GM19043 (cell line): Measurements from ENCODE around the gene PNRC2.
A peak's percentile ranks its signal among the peaks of the same experiment; 100 is the strongest.

Source experiments
- ATAC-seq: cut with Tn5 transposase; IDR thresholded peaks from one replicate; pipeline ENCODE4 v1.9.1; 2021; ENCODE audit warnings: low read depth; ENCODE audit not compliant: unreplicated experiment

PNRC2 gene, protein sequence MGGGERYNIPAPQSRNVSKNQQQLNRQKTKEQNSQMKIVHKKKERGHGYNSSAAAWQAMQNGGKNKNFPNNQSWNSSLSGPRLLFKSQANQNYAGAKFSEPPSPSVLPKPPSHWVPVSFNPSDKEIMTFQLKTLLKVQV

DNA sequence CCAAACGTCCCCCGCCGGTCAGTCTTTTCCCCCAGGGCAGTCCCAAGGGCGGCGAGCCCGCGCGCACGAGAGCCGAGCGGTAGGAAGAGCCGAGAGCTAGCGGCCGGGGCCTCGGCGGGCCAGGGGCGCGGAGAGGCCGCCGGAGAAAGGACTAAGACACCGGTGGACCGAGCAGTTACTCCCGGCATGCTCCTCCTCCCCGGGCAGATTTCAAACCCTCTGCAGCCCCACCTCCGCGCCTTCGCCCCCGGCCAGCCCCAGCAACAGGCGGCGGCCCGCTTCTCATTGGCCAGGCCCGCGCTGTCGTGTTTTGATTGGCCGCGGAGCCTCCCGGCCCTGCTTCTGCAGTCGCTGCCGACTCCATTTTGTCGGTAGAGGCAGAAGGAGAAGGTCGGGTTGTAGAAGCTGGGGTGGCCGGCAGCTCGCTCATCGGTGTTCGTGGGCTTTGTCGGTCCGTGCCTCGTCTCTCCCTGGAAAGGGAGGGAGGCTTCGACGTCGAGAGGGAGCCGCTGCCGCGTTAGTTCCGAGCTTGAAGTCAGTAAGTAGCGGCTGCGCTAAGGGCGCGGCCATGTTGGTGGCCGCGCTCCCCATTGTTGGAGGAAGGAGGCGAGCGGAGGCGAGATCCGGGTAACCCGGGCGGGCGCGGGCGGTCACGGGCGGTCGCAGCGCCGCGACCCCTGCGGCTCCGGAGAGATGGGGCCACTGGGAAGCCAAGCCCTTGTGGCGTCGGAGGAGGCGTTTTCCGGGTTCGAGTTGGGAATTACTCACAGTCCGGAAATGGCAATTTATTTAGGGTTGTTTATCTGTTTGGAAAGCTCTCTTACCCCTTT lies at the start of gene PNRC2:
Gene PNRC2, plus strand, starts transcription at position 368 of the 830 bp plus-strand sequence. CDS start 1,630 bp downstream, outside the sequence.
- ATAC-seq = peak; percentile 70

DNA sequence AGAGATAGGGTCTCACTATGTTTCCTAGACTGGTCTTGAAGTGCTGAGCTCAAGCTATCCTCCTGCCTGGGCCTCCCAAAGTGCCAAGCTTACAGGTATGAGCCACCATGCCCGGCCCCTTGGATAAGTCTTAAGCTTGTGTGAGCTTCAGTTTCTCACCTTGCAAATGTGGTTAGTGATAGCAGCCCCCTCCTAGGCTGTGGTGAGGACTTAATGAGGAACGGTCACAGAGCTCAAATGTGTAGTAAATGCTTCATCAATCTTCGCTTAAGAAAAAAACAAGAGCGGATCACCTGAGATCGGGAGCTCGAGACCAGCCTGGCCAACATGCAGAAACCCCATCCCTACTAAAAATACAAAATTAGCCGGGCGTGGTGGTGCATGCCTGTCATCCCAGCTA lies 49.5 kb upstream of the PNRC2 start:
- no peak for ATAC-seq

DNA sequence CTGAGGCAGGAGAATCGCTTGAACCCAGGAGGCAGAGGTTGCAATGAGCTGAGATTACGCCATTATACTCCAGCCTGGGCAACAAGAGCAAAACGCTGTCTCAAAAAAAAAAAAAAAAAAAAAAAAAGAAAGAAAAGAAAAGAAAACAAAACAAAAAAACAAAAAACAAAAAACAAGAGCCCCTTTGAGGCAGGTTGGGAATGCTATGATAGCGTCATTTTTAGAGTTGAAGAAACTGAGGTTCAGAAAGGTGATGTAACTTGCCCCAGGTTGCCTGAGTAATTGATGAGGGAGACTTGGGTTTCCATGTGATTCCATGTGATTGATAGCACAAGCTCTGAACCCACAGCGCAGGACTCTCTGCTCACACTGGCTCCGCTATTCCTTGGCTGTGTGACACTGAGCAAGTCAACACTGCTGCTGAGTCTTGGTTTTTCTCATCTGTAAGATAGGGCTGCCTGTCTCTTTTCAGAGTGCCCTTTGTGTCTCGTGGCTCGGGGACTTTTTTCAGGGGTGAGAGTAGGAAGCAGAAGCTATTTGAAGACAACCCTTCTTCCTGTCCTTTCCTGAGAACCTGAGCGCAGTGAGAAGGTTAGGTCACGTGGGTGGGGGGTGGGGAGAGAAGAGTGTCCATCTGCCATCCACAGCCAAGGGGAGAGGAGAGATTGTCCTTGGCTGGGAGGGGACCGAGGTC lies 48.9 kb upstream of the PNRC2 start:
- ATAC-seq = no peak

DNA sequence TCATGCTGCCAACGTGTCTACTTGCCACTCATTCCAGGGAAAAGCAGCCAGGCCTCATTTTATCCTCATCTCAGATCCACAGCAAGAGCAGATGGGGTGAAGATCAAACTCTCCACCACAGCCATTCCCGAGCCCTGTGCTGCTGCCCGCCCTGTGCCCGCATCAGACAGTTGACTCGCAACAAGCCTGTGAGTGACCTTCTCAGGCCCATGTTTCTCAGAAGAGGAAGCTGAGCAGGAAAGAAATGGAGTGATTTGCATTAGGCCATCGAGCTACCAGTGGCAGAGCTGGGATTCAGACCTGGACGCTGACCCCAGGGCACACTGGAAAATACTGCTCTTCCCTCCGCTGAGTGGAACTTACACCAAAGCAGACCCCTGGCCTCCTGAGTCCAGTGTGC lies 47.7 kb upstream of the PNRC2 start:
- ATAC-seq = no peak

DNA sequence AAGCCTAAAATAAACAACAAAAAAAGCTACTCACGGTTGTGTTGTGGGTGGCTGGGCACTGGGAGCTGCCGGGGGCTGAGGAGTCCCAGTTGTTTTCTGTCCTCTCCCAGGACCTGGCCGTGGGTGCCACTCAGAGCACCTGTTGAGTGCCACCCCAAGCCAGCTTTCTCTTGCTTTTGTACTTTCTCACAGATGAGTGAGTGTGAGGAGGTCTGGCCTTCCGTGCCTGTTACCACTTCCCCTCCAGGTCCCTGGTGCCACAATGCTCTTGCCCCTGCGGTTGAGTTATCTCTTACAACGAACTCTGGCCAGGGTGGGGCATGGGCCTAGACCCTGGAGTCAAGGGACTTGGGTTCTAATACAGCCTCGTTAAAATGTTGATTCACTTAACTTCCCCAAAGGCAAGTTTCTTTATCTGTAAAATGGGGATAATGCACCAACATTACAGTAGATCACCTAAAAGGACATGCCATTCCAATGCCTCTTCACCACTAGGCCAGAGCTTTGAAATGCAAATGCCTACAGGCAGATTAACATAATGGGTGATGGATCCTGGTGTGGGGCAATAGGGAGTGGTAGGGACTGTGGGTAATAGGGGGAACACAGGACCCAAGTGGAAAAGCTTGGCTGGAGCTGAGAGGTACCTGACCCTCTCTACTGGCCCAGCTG lies 46.3 kb upstream of the PNRC2 start, which contains the start of gene CNR2:
Gene CNR2, minus strand, starts transcription at position 151 of the 669 bp plus-strand sequence. CDS start 37,745 bp downstream, outside the sequence.
- no peak for ATAC-seq

- ATAC-seq = no peak
Observed at GRCh38 chr1:23914921-23915320, 44.7 kb upstream of the PNRC2 start.

- no peak for ATAC-seq
Observed at GRCh38 chr1:23915466-23915865, 44.2 kb upstream of the PNRC2 start.

DNA sequence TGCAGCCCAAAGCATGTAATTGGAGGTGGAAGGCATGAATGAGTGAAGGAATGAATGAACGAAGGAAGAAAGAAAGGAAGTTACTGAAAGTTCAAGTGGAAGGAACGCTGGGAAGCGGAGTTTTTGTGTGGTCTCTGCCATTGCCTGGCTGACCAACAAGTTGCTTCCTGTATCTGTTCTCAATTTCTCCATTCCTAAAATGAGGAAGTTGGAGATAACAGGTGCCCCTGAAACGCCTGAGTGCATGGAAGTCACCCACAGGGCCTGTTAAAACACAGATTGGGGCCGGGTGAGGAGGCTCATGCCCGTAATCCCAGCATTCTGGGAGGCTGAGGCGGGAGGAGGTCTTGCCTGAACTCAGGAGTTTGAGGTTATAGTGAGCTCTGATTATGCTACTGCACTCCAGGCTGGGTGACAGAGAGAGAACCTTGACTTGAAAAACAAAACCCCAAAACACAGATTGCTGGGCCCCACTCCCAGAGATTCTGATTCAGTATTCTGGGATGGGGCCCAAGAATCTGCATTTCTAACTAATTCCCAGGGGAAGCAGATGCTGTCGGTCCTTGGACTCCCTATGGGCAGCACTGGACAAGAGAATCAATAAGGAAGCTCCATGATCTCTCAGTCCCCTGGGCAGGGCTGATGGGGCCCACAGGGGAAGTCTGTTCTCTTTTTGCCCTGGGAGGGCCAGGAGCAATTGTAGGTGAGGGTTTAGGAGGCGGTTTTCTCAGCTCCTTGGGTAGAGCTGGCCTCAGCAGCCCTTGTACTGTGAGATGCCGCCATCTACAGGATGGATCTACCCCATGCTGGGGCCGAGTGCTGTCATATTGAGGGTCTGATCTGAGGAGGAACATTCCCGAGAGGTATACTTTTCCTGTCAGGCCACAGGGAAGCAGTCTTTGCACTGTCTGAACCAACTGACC lies 43.2 kb upstream of the PNRC2 start:
- ATAC-seq = peak; percentile 68

DNA sequence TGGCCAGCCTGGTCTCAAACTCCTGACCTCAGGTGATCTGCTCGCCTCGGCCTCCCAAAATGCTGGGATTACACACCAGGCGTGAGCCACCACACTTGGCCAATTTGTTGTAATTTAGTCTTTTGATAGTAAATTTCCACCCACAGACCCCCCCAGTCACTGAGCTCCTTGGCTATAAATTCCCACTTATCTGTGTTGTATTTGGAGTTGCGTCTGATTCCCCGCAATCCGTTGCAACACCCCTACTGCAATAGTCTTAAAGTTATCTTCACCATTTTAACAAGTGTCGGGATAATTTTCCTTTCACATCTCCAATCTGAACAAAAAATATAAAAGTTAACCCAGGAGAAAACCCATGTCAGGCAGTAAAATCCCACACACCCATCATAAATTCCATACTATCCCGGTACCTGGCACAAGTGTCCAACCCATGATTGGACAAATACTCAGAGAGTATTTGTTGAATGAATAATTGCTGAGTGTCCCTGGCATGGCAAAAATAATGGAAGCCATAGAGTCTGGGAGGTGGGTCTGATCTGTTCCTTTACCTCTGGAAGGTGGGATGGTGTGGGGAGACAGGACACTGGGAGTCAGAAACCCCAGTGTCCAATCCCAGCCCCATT lies 37.2 kb upstream of the PNRC2 start:
- no peak for ATAC-seq

GRCh38 chr1:23923592-23924499 lies 35.8 kb upstream of the PNRC2 start:
- no peak for ATAC-seq

- ATAC-seq = no peak
Observed at GRCh38 chr1:23924601-23925000, 35.0 kb upstream of the PNRC2 start.

GRCh38 chr1:23925279-23925678 lies 34.3 kb upstream of the PNRC2 start:
- ATAC-seq = no peak

- no peak for ATAC-seq
Observed at GRCh38 chr1:23927097-23927496, 32.5 kb upstream of the PNRC2 start.

GRCh38 chr1:23928789-23929188 lies 30.8 kb upstream of the PNRC2 start:
- no peak for ATAC-seq

DNA sequence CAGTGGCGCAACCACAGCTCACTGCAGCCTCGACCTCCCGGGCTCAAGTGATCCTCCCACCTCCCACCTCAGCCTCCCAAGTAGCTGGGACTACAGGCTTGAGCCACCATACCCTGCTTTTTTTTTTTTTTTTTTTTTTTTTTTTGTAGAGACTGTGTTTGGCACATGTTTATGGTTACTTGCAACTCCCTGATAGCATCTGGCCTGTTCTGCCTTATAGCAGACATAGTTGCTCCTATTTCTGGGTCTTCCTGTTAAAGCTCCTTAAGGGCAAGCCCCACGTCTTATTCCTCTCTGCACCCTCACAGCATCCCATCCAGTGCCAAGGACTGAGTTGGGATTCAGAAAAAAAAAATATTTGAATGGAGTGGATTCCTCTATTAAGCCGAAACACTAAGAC lies 29.4 kb upstream of the PNRC2 start:
- ATAC-seq = no peak

- no peak for ATAC-seq
Observed at GRCh38 chr1:23930861-23931490, 28.7 kb upstream of the PNRC2 start.

DNA sequence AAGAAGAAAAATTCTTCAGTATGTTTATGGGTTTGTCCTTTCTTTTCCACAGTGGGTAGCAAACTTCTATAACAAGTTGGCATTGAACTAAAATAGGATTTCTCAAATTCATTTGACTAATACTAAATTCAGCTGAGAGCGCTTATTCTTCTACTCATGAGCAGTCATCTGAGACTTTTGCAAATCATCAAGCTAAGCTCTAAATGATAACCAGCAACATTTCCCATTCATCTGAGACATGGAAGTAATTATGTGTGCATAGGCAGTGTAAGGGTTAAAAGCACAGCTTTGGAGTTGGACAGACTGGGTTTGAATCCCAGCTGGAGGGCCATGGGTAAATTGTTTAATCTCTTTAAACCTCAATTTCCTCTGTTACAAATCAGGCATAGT lies 28.1 kb upstream of the PNRC2 start:
- ATAC-seq = no peak
